ENCODE results near the gene JAKMIP1.

JAKMIP1 gene

DNA sequence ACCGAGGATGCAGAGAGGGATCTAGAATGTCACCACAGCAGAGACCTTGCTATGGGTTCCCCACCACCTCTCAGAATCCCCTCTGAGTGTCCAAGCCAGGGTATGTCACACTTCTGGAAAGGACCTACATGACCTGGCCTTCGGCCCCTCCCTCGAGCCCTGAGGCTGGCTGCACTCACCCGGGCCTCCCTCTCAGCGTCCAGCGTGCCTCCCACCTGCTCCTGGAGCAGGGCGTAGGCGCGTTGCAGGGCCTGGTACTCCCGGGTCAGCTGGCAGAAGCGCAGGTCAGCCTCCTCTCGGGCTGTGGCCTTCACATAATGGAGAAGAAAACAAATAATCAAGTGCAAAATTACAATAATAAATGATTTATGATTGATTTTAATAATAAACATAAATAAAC, 138.2 kb downstream of the JAKMIP1 start:
- no peak for DNase-seq (ENCODE audit: low read depth)
- TF ChIP-seq, protein P1, sequence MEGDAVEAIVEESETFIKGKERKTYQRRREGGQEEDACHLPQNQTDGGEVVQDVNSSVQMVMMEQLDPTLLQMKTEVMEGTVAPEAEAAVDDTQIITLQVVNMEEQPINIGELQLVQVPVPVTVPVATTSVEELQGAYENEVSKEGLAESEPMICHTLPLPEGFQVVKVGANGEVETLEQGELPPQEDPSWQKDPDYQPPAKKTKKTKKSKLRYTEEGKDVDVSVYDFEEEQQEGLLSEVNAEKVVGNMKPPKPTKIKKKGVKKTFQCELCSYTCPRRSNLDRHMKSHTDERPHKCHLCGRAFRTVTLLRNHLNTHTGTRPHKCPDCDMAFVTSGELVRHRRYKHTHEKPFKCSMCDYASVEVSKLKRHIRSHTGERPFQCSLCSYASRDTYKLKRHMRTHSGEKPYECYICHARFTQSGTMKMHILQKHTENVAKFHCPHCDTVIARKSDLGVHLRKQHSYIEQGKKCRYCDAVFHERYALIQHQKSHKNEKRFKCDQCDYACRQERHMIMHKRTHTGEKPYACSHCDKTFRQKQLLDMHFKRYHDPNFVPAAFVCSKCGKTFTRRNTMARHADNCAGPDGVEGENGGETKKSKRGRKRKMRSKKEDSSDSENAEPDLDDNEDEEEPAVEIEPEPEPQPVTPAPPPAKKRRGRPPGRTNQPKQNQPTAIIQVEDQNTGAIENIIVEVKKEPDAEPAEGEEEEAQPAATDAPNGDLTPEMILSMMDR (IDR thresholded peaks at IDR 0.05; ENCODE audit: low read depth, low read length, missing control alignments) = no peak
- no peak overlapping the region for H3K4me3 ChIP-seq (ENCODE audit: low read depth, low read length)

DNA sequence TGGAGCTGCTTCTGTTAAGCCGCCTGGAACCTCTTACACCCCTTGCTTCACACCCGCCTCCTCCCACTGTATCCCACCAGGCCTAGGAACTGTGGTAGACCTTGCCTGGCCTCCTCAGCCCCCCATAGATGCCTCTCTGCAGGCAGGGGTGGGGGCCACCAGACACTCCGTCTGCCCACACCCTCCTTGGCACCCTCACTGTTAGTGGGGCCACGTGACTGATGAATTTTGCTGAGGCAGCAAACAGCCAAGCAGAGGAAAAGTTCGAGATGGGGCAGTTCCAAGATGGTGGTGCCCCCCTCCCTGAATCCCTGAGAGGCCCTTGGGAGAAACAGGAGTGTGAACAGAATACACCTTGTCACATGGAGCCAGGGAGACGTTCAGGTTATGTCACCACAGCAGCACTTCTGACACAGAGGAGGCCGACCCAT, 141.0 kb downstream of the JAKMIP1 start:
- TF ChIP-seq, protein P1 (IDR thresholded peaks at IDR 0.05; ENCODE audit: low read depth, low read length, missing control alignments) = no peak
- DNase-seq (ENCODE audit: low read depth) = no peak
- H3K4me3 ChIP-seq (ENCODE audit: low read depth, low read length) = no peak overlapping the region

DNA sequence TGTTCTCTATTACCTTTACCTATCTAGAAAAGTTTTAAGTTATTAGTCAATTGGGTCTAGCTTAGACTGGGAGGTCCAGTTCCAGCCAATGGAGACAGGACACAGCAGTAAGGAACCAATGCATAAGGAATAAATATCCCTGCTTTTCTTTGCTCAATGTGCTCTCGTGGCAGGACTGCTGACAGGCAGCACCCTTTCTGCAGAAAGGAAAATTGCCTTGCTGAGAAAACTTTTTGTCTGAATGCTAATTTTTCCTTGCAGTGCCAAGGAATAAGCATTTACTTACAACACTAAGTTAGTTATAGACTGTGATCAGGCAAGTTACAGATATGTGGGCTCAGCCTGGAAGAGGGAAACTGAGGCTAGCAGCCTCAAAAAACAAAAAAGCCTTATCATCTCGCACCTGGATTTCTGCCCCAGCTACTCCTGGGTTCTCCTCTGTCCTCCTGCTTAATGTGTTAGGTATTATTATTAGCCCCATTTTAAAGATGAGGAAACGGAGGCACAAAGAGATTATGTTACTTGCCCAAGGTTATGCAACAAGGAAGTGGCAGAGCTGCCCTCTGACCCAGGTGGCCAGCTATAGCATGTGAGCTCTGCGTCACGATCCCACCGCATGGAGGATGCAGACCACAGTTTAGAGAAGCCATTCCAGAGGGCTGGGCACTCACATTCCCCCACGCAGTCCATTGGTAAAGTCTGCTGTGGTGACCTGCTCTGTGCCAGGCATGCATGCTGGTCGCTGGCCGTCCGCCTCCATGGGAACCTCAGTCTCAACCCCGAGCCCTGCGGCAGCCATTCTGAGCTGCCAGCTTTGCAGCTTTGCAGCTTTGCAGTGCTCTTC, 141.6 kb downstream of the JAKMIP1 start:
- TF ChIP-seq, protein P1 (IDR thresholded peaks at IDR 0.05; ENCODE audit: low read depth, low read length, missing control alignments) = no peak
- no peak overlapping the region for H3K4me3 ChIP-seq (ENCODE audit: low read depth, low read length)
- DNase-seq (ENCODE audit: low read depth) = no peak

DNA sequence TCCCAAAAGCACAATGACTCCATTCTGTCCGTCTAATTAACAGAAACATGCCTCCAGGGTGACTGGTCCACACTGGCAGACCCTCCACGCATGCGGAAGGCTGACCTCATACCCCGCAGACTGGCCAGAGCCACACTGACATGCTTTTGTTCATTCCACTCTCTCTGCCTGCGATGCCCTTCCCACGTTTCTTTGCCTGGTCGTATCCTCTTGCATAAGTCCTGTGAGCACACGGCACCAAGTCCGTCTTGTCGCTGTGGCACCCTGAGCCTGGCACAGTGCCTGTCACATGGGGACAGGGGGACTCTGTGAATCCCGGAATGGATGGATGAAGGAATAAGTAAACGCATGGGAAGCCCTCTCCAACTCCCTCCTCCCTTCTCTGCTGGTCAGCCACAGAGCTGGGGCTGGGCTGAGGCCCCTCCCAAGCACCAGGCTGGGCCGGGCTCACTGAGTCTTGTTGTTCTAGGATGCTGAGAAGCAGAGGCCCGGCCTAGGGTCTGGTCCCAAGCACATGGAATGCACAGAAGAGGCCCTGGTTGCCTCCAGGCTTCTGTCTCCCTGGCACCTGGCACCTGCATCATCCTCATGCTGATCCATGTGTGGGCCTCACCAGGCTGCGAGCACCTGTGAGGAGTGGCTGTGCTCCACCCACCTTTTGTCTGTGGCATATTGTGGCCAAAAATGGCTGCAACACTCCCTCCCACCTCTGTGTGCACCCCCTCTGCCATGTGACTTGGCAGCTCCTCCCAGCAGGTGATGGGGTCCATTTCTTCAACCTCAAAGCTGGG, 143.2 kb downstream of the JAKMIP1 start:
- no peak overlapping the region for H3K4me3 ChIP-seq (ENCODE audit: low read depth, low read length)
- DNase-seq (ENCODE audit: low read depth) = no peak
- TF ChIP-seq, protein P1 (IDR thresholded peaks at IDR 0.05; ENCODE audit: low read depth, low read length, missing control alignments) = no peak

DNA sequence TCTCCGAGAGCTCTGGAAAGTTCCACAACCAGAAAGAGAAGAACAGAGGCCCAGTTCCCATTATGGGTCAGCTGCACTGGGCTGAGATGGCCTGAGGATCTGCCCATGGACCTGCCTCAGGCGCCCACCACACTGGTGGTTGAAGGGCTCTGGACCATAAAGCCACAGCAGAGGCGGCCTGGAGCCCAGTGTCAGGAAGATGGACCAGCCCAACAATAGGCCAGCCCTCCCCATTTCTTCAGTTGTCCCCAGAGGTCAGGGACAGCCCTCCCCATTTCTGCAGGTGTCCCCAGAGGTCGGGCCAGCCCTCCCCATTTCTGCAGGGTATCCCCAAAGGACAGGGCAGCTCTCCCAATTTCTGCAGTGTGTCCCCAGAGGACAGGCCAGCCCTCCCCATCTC, 144.9 kb downstream of the JAKMIP1 start:
- no peak overlapping the region for H3K4me3 ChIP-seq (ENCODE audit: low read depth, low read length)
- DNase-seq (ENCODE audit: low read depth) = no peak
- TF ChIP-seq, protein P1 (IDR thresholded peaks at IDR 0.05; ENCODE audit: low read depth, low read length, missing control alignments) = no peak

DNA sequence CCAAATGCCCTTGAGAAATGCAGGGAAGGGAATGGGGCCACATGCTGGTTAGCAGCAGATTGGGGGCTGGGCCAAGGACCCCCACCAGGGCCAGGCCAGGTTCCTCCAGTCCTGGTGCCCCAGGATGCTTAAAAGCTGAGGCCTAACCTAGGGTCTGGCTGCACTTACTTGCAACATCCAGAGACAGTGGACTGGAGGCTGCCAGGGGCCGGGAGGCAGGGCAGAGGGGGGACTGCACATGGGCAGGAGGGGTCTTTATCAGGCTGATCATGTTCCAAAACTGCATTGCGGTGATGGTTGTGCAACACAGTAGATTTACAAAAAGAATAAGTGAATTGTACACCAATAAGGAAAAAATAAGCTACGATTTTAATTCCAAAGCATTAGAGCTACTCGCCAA, 145.3 kb downstream of the JAKMIP1 start:
- no peak overlapping the region for H3K4me3 ChIP-seq (ENCODE audit: low read depth, low read length)
- no peak for DNase-seq (ENCODE audit: low read depth)
- TF ChIP-seq, protein P1 (IDR thresholded peaks at IDR 0.05; ENCODE audit: low read depth, low read length, missing control alignments) = no peak
